Left ventricle myocardium inferior (tissue), 1 donor: ENCODE results near the gene XRCC4. TPM values are rescaled to one million over a fixed set of nuclear protein-coding genes. Genes with fewer than 3 reads are reported as not detected.

ENCODE experiments used
- DNase-seq: peaks from one replicate; pipeline ENCODE4 v3.0.0-alpha.2; 2020
- H3K27ac ChIP-seq: fragments of 200-600 bp; replicated peaks from 2 replicates; pipeline ENCODE4 v1.8.0; 2021
- H3K27me3 ChIP-seq: fragments of 200-600 bp; 2 replicates; pipeline ENCODE4 v1.8.0; 2021; ENCODE audit warnings: low read depth
- H3K36me3 ChIP-seq: fragments of 200-600 bp; 2 replicates; pipeline ENCODE4 v1.8.0; 2021
- H3K4me1 ChIP-seq: fragments of 200-600 bp; 2 replicates; pipeline ENCODE4 v1.8.0; 2021
- H3K4me3 ChIP-seq: fragments of 200-600 bp; 2 replicates; pipeline ENCODE4 v1.8.0; 2021; ENCODE audit warnings: mild to moderate bottlenecking, moderate library complexity
- H3K9me3 ChIP-seq: fragments of 200-600 bp; replicated peaks from 2 replicates; pipeline ENCODE4 v1.8.0; 2021
- intact Hi-C: fragments of 100-400 bp; cut with micrococcal nuclease; formaldehyde crosslinking; loops from one replicate; pipeline ENCODE4 v1.11.0; 2022
- long read RNA-seq: library from polyadenylated mRNA; unstranded; transcript quantifications from one replicate; pipeline ENCODE4 v2.0.0, GENCODE V29; 2021
- total RNA-seq: library from RNA; stranded (reverse); fragmentation: NEBNext Ultra II Directional; extraction: Animal tissue kit (Norgen Biotek cat#: 25700); gene quantifications from one replicate; pipeline ENCODE4 v1.2.1, GENCODE V29; 2021
- TF ChIP-seq, protein P1 (sequence below): fragments of 200-600 bp; IDR thresholded peaks from 2 replicates; pipeline ENCODE4 v1.8.0; 2021; ENCODE audit warnings: antibody characterized with exemption, mild to moderate bottlenecking, borderline replicate concordance
- donor health status: DM: no; HTN: yes; CAD: no; lungs with severe emphysema.

XRCC4 gene
- 5.2 TPM for total RNA-seq
- long read RNA-seq, partial matches to known transcripts, result 0 of 3 reads
- long read RNA-seq, other reads (novel, unspliced or antisense), result 2 of 3 reads

DNA sequence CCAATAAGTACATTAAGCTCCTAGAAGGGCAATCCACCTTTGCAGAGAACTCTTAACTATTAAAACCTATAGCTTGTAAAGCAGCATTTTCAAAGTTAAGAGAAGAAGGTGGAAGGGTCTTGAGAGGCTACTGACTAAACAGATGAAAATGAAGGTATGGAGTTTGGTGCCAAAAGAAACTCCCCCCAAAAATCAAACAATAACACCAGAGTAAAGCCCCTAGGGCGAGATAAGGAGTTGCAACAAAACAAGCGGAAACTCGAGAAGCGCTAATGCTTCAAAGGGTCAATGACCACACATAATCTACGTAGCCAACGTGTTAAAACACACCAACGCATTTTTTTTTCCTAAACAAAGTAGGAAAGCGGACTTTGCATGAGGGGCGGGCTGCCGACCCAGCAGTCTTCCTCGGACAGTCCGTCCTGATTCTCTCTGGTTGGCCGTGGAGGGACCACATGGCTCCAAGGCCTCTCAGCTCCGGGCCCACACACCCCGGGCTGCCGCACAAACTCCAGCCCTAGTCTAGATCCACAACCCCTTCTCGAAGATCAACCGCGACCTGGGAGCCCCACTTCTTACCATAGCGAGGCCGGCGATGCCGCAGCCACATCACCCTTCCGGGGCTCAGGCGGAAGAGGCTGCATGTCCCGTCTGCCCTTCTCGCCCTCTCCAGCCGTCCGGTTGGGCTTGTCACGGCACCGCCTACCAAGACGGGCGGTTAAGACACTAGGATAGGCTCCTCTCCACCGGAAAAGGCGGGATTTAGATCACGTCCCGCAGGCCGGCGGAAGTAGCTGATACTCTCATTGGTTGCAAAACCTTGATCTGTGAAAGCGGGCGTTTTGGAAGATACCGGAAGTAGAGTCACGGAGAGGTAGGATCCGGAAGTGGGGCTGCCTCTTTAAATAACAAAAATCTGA is at the start of gene XRCC4, which contains the start of gene TMEM167A:
Gene XRCC4 (plus strand): TSS at position 806 of the 920 bp plus-strand sequence. CDS start 27,373 bp downstream, outside the sequence.
Gene TMEM167A (minus strand): TSS at position 653 of the 920 bp plus-strand sequence. CDS start 71 bp downstream, at position 582.
- intact Hi-C loops, result no loop called here
- peaks cover 62% of the 10 kb centered on the region for H3K4me1 ChIP-seq
- H3K36me3 ChIP-seq, result no peaks in the 10 kb centered on the region

DNA sequence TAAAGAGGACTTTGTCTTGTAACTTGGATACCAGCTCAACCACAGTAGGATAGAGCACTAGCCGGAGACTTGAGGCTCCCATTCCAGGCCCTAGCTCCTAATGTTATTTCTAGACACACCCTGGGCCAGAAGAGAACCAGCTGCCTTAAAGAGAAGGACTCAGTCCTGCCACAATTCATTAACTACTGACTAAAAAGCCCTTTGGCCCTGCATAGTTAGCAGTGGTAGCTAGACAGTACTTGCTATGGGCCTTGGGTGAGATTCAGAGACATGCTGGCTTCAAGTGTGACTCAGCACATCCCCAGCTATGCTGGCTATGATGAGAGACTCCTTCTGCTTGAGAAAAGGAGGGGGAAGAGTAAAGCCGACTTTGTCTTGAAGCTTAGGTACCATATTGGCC is 47.4 kb upstream of the XRCC4 start:
- H3K27ac ChIP-seq, result no peak overlapping the region
- intact Hi-C loops, result no loop called here
- no peak for DNase-seq

More for the DNA sequence above, at the start of gene XRCC4, which contains the start of gene TMEM167A:
- Histone ChIP-seq H3K27me3 (no peaks in the 10 kb centered on the region), H3K4me3 (peak within 1 kb of the TSS; percentile 85), H3K27ac (peak within 1 kb of the TSS; percentile 89), H3K9me3 (no peaks in the 10 kb centered on the region)
- TF ChIP-seq, protein P1, sequence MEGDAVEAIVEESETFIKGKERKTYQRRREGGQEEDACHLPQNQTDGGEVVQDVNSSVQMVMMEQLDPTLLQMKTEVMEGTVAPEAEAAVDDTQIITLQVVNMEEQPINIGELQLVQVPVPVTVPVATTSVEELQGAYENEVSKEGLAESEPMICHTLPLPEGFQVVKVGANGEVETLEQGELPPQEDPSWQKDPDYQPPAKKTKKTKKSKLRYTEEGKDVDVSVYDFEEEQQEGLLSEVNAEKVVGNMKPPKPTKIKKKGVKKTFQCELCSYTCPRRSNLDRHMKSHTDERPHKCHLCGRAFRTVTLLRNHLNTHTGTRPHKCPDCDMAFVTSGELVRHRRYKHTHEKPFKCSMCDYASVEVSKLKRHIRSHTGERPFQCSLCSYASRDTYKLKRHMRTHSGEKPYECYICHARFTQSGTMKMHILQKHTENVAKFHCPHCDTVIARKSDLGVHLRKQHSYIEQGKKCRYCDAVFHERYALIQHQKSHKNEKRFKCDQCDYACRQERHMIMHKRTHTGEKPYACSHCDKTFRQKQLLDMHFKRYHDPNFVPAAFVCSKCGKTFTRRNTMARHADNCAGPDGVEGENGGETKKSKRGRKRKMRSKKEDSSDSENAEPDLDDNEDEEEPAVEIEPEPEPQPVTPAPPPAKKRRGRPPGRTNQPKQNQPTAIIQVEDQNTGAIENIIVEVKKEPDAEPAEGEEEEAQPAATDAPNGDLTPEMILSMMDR, result no peak
- DNase-seq, result peak; percentile 94

DNA sequence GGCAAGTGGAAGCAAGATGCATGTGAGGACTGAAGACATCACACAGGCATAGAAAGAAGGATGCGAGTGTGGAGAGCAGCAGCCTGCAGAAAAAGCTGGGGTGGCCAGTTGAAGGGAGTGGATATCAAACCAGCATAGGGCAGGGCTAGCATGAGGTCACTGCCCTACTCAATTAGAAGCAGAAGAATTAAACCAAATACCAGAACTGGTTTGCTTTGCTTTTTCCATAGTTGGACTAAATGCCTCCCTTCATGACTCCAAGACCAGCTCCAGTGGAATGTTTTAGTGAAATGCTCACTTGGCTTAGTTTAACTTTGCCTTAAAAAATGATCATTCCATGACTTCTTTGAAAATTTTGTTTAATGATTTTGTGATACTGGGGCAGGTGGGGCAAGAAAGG is 46.0 kb upstream of the XRCC4 start:
- Histone ChIP-seq H3K27me3 (no peaks in the 10 kb centered on the region), H3K36me3 (no peaks in the 10 kb centered on the region), H3K4me1 (peaks cover 45% of the 10 kb centered on the region), H3K9me3 (no peaks in the 10 kb centered on the region), H3K4me3 (no peak overlapping the region), H3K27ac (no peak overlapping the region)
- TF ChIP-seq, protein P1, result no peak
- no peak for DNase-seq
- intact Hi-C loops, result no loop called here

More for the DNA sequence above, 47.4 kb upstream of the XRCC4 start:
- no peaks in the 10 kb centered on the region for H3K9me3 ChIP-seq
- TF ChIP-seq, protein P1, result no peak
- no peaks in the 10 kb centered on the region for H3K27me3 ChIP-seq
- peaks cover 33% of the 10 kb centered on the region for H3K4me1 ChIP-seq
- no peak overlapping the region for H3K4me3 ChIP-seq
- H3K36me3 ChIP-seq, result no peaks in the 10 kb centered on the region

DNA sequence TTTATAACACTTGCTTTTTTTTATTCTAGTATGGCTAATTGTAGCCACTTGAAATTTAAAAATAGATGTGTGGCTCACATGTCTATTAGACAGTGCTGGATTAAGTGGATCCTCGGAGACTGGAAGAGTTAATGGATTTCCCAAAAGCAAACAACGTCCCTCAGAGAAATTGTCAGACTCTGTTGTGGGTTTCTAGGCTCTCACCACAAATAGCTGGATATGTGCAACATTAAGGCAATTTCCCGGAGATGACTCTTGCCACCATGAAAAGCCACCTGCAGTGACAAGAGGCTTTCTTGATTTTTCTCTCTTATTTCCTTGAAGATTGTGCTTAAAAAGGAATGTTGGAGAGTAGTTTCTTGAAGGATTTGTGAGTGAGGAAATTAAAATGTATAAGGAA is 43.3 kb upstream of the XRCC4 start:
- intact Hi-C loops, result no loop called here
- no peaks in the 10 kb centered on the region for H3K27me3 ChIP-seq
- DNase-seq, result no peak

DNA sequence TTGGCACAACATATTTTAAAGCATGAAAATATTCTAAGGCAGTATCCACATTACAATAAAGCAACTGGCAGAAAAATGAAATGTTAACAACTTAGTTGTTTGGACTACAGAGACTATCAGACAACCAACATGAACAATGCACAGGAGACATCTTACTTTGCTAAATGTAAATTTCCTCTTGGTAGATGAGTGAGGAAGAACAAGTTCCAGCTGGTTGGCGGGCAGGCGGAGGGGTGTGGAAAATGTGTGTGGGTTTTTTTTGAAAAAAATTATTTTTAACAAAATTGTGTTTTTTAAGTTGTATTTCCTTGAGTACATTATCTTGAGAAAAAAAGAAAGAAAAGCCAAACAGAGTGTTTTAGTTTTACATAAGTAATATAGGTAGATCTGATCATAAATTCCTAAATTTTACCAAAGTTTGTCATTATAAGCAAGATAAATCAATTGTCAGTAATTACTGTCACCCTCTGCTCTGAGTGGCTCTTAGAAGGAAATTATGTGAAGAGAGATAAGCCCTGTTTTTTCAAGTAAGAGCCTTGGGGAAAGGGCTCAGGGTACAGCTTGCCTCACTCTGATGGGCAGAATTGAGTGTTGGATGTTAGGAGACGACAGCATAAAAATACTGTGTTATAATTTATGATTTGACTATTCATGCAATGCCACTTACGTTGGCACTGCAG is 42.7 kb upstream of the XRCC4 start:
- intact Hi-C loops, result no loop called here
- no peak overlapping the region for H3K4me3 ChIP-seq
- peaks cover 36% of the 10 kb centered on the region for H3K4me1 ChIP-seq
- TF ChIP-seq, protein P1, result no peak
- H3K36me3 ChIP-seq, result no peaks in the 10 kb centered on the region
- no peaks in the 10 kb centered on the region for H3K27me3 ChIP-seq
- peak overlapping the region; percentile 64 for H3K27ac ChIP-seq
- no peaks in the 10 kb centered on the region for H3K9me3 ChIP-seq
- DNase-seq, result no peak

More for the DNA sequence above, 43.3 kb upstream of the XRCC4 start:
- H3K4me1 ChIP-seq, result peaks cover 36% of the 10 kb centered on the region
- no peaks in the 10 kb centered on the region for H3K9me3 ChIP-seq
- TF ChIP-seq, protein P1, result no peak
- H3K27ac ChIP-seq, result no peak overlapping the region
- H3K36me3 ChIP-seq, result no peaks in the 10 kb centered on the region
- no peak overlapping the region for H3K4me3 ChIP-seq
